ENCODE results near the gene LSM3.

GRCh38 chr3:14157951-14158350 lies 20.7 kb upstream of the LSM3 start:
- TF ChIP-seq POLR2AphosphoS5 (IDR thresholded peaks at IDR 0.05) (no peak), CTCF (IDR thresholded peaks at IDR 0.05) (no peak), EP300 (IDR thresholded peaks at IDR 0.05) (no peak), POLR2A (IDR thresholded peaks at IDR 0.05) (no peak)

Measured in gastroesophageal sphincter (tissue), 3 donors.